CD14-positive monocyte (primary cell): ENCODE measurements around the gene PI4KA. TPM values are rescaled to one million over a fixed set of nuclear protein-coding genes. Genes with fewer than 3 reads are reported as not detected.

Experiments
- DNase-seq, 3 donors: peaks; one replicate each; pipeline ENCODE4 v3.0.0-alpha.2; 2011 to 2022
- H2AFZ ChIP-seq: 2 replicates; pipeline ENCODE4 v1.6.0; 2012; ENCODE audit warnings: mild to moderate bottlenecking, low read depth, low read length, inconsistent platforms; ENCODE audit not compliant: insufficient read depth, poor library complexity, severe bottlenecking
- H3K27ac ChIP-seq, 2 donors: 1 replicate in 1 of 2; 2 replicates in 1 of 2; pipeline ENCODE4 v1.5.1; 2012 to 2013; ENCODE audit warnings: low read length in 2 of 2, control low read depth in 1 of 2, inconsistent platforms in 1 of 2, low read depth in 1 of 2, mild to moderate bottlenecking in 1 of 2
- H3K27me3 ChIP-seq, 2 donors: one replicate each; pipeline versions ENCODE4 v1.6.0 to v1.6.1; 2011 to 2013; ENCODE audit warnings: low read length in 2 of 2; ENCODE audit not compliant: control insufficient read depth in 2 of 2, insufficient read depth in 2 of 2
- H3K36me3 ChIP-seq, 2 donors: replicated peaks in 1 of 2; 1 replicate in 1 of 2; 2 replicates in 1 of 2; pipeline versions ENCODE4 v1.5.1 to v1.6.1; 2012 to 2013; ENCODE audit warnings: low read length in 2 of 2, control low read depth in 1 of 2, inconsistent platforms in 1 of 2, mild to moderate bottlenecking in 1 of 2; ENCODE audit not compliant: insufficient read depth in 2 of 2, control insufficient read depth in 1 of 2
- H3K4me1 ChIP-seq, 2 donors: 1 replicate in 1 of 2; 2 replicates in 1 of 2; pipeline versions ENCODE4 v1.5.1 to v1.6.1; 2012 to 2013; ENCODE audit warnings: low read length in 2 of 2, control low read depth in 1 of 2, inconsistent platforms in 1 of 2, mild to moderate bottlenecking in 1 of 2, moderate library complexity in 1 of 2; ENCODE audit not compliant: insufficient read depth in 2 of 2, control insufficient read depth in 1 of 2
- H3K4me2 ChIP-seq: replicated peaks from 2 replicates; pipeline ENCODE3; 2012; ENCODE audit warnings: low read length, moderate library complexity, mild to moderate bottlenecking; ENCODE audit not compliant: poor library complexity, severe bottlenecking; ENCODE audit errors: extremely low read depth
- H3K4me3 ChIP-seq, 3 experiments: fragments of 200-600 bp in 1 of 3; sonication (generic) in 1 of 3; replicated peaks in 1 of 3; 1 replicate in 2 of 3; 2 replicates in 1 of 3; pipeline ENCODE4 v1.5.1; 2011 to 2013; ENCODE audit warnings: low read length in 3 of 3, mild to moderate bottlenecking in 3 of 3, control low read depth in 2 of 3, low read depth in 2 of 3, inconsistent platforms in 1 of 3, moderate library complexity in 1 of 3
- H3K79me2 ChIP-seq: 2 replicates; pipeline ENCODE4 v1.6.0; 2012; ENCODE audit warnings: mild to moderate bottlenecking, control low read depth, inconsistent platforms, low read length, moderate library complexity; ENCODE audit not compliant: insufficient read depth
- H3K9ac ChIP-seq: 2 replicates; pipeline ENCODE4 v1.6.0; 2017; ENCODE audit warnings: low read length, mild to moderate bottlenecking; ENCODE audit not compliant: insufficient read depth, poor library complexity, severe bottlenecking
- H3K9me3 ChIP-seq, 2 donors: replicated peaks in 1 of 2; 1 replicate in 1 of 2; 2 replicates in 1 of 2; pipeline versions ENCODE4 v1.5.1 to v1.6.1; 2012 to 2013; ENCODE audit warnings: low read length in 2 of 2, control low read depth in 1 of 2; ENCODE audit not compliant: control insufficient read depth in 1 of 2, insufficient read depth in 1 of 2
- H4K20me1 ChIP-seq: 2 replicates; pipeline ENCODE4 v1.6.0; 2012; ENCODE audit warnings: mild to moderate bottlenecking, low read length, control low read depth, moderate library complexity; ENCODE audit not compliant: insufficient read depth
- H3K27ac Mint-ChIP-seq, 7 donors: one replicate each; pipeline ENCODE4 v1.8.0; 2020; ENCODE audit warnings: mild to moderate bottlenecking in 7 of 7, mixed read lengths in 7 of 7, moderate library complexity in 6 of 7, inconsistent platforms in 2 of 7
- H3K27me3 Mint-ChIP-seq, 3 donors: one replicate each; pipeline ENCODE4 v1.8.0; 2021 to 2022; ENCODE audit warnings: low read depth in 3 of 3, mild to moderate bottlenecking in 3 of 3, mixed read lengths in 3 of 3, moderate library complexity in 3 of 3, inconsistent platforms in 1 of 3
- H3K36me3 Mint-ChIP-seq, 2 donors: one replicate each; pipeline ENCODE4 v1.8.0; 2020; ENCODE audit warnings: mixed read lengths in 2 of 2, inconsistent platforms in 1 of 2, mild to moderate bottlenecking in 1 of 2
- H3K4me1 Mint-ChIP-seq: one replicate; pipeline ENCODE4 v1.8.0; 2020; ENCODE audit warnings: mild to moderate bottlenecking, mixed read lengths
- H3K4me3 Mint-ChIP-seq, 2 donors: one replicate each; pipeline ENCODE4 v1.8.0; 2020; ENCODE audit warnings: mild to moderate bottlenecking in 2 of 2, mixed read lengths in 2 of 2, moderate library complexity in 1 of 2
- H3K9me3 Mint-ChIP-seq, 7 donors: one replicate each; pipeline ENCODE4 v1.8.0; 2020 to 2022; ENCODE audit warnings: mixed read lengths in 7 of 7, mild to moderate bottlenecking in 6 of 7, moderate library complexity in 6 of 7, inconsistent platforms in 2 of 7
- WGBS: methylation state at CpG from one replicate; pipeline ENCODE4 v1.1.5; 2013; ENCODE audit warnings: missing lambda C conversion rate; ENCODE audit not compliant: insufficient coverage; 5-methylcytosine and 5-hydroxymethylcytosine counted together
- intact Hi-C, 2 donors: fragments of 100-400 bp; cut with micrococcal nuclease; formaldehyde crosslinking; loops; one replicate each; pipeline versions ENCODE4 v1.15.0 to v1.15.1; 2023
- polyA plus RNA-seq, 3 donors: library from polyadenylated mRNA; depleted of rRNA in 1 of 3; unstranded in 2 of 3; stranded (reverse) in 1 of 3; fragments of 300-500 nt in 2 of 3; fragments of >200 nt in 1 of 3; fragmentation: Illumina TruSeq in 2 of 3; gene quantifications; 1 replicate in 2 of 3; 2 replicates in 1 of 3; pipeline ENCODE4 v1.2.3, GENCODE V29; 2012 to 2021
- TF ChIP-seq, protein P1 (sequence below): fragments of 200-600 bp; IDR thresholded peaks from one replicate; pipeline ENCODE4 v1.8.0; 2022; ENCODE audit warnings: antibody characterized with exemption, mild to moderate bottlenecking

Gene PI4KA
- polyA plus RNA-seq, 3 donors, result 22.8 to 74.4 (median 38.2) TPM

DNA sequence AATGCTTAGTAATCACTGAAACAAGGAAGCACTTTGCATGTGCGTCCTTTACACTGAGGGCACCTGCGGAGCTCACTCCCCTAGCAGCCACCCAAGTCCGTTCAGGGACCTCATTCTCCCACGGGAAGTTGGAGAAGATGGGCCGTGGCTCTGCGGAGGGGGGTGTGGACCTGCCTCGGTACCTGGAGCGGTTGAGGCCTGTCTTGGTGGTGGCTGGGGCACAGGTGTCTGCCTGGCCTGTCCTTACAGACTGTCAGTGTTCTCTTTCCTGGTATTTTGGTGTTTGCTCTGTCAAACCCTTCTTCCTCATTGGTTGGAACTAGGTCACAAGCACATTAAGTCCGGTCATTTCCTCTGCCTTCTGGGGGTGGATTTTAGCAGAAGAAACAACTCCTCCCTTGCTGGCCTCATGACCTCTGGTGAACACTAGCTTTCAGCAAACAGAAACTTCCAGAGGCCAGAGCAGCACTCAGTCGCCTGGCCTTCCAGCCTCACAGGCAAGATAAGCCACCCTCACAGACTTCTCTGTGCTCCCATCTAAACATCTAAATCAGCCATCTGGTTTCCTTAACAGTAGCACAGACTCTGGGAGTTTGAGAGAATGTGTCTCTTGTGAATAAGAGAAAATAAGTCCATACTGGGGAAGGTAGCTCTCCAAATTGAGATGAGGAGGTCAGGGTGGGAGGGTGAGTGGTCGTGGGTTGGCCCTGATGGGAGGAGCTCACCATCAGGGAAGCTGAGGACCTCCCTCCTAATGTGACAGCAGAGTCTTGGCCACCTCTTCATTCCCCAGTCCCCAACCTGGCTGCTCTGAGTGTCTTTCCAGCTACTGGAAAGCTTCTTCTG is 8.8 kb upstream of the PI4KA start:
- peaks cover 49% of the 10 kb centered on the region for H3K4me1 Mint-ChIP-seq
- Histone ChIP-seq H3K4me1 (peaks cover 47 to 50% of the 10 kb centered on the region in 2 donors), H2AFZ (peak overlapping the region; percentile 69), H3K9me3 (no peaks in the 10 kb centered on the region), H3K79me2 (peaks cover 48% of the 10 kb centered on the region), H4K20me1 (peaks cover 18% of the 10 kb centered on the region), H3K4me2 (peak overlapping the region; percentile 68), H3K36me3 (peaks cover 19 to 74% of the 10 kb centered on the region in 2 donors), H3K9ac (peak overlapping the region; percentile 45), H3K4me3 (peak overlapping the region in 2 of 3 experiments; percentile 2 to 53), H3K27me3 (no peaks in the 10 kb centered on the region), H3K27ac (peak overlapping the region; percentile 92)
- no peaks in the 10 kb centered on the region for H3K9me3 Mint-ChIP-seq
- intact Hi-C loops, result loop anchor here in 1 of 2 donors (10.0 kb wide), 1 partner anchor 47 kb away; the partner anchor contains the start of gene CRKL
- TF ChIP-seq, protein P1, sequence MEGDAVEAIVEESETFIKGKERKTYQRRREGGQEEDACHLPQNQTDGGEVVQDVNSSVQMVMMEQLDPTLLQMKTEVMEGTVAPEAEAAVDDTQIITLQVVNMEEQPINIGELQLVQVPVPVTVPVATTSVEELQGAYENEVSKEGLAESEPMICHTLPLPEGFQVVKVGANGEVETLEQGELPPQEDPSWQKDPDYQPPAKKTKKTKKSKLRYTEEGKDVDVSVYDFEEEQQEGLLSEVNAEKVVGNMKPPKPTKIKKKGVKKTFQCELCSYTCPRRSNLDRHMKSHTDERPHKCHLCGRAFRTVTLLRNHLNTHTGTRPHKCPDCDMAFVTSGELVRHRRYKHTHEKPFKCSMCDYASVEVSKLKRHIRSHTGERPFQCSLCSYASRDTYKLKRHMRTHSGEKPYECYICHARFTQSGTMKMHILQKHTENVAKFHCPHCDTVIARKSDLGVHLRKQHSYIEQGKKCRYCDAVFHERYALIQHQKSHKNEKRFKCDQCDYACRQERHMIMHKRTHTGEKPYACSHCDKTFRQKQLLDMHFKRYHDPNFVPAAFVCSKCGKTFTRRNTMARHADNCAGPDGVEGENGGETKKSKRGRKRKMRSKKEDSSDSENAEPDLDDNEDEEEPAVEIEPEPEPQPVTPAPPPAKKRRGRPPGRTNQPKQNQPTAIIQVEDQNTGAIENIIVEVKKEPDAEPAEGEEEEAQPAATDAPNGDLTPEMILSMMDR, result no peak
- H3K27ac Mint-ChIP-seq, result peak overlapping the region; percentile 92 to 96 (median 93)
- 49% methylated on average over 6 of the region's 11 CpGs for WGBS
- H3K36me3 Mint-ChIP-seq, result peaks cover 55 to 74% of the 10 kb centered on the region in 2 donors
- peak overlapping the region; percentile 12 to 57 for H3K4me3 Mint-ChIP-seq
- peak; percentile 77 to 81 (median 81) for DNase-seq
- H3K27me3 Mint-ChIP-seq, result no peaks in the 10 kb centered on the region

DNA sequence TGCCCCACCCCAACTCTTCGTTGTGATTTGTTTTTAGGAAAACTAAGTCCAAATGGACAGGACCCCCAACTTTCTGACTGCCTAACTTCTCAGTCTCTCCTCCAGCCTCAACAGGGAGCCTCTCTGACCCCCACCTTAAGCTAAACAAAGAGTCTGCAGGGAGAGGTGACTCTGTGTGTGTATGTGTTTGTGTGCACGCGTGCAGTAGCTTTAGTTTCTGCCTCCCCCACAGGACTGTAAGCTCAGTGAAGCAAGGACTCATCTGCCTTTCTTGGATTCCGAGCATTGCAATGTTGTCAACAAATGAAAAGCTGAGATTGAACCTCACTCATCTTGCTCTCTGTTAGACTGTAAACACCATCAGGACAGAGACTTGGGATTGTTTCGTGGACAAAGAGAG is 8.1 kb upstream of the PI4KA start:
- H3K4me3 Mint-ChIP-seq, result peak overlapping the region in 1 of 2 donors; percentile 57
- Histone ChIP-seq H3K4me2 (peak overlapping the region; percentile 68), H3K4me1 (peaks cover 53 to 55% of the 10 kb centered on the region in 2 donors), H4K20me1 (peaks cover 18% of the 10 kb centered on the region), H3K9me3 (no peaks in the 10 kb centered on the region), H3K27ac (peak overlapping the region; percentile 92), H3K79me2 (peaks cover 55% of the 10 kb centered on the region), H3K9ac (peak overlapping the region; percentile 45), H3K27me3 (no peaks in the 10 kb centered on the region), H3K4me3 (peak overlapping the region in 2 of 3 experiments; percentile 2 to 53), H2AFZ (peak overlapping the region; percentile 69), H3K36me3 (peaks cover 16 to 79% of the 10 kb centered on the region in 2 donors)
- peaks cover 55% of the 10 kb centered on the region for H3K4me1 Mint-ChIP-seq
- TF ChIP-seq, protein P1, result no peak
- peak overlapping the region; percentile 92 to 96 (median 93) for H3K27ac Mint-ChIP-seq
- H3K27me3 Mint-ChIP-seq, result no peaks in the 10 kb centered on the region
- intact Hi-C loops, result loop anchor here in 1 of 2 donors (10.0 kb wide), 1 partner anchor 48 kb away; the partner anchor contains the start of gene CRKL
- H3K9me3 Mint-ChIP-seq, result no peaks in the 10 kb centered on the region
- peaks cover 58 to 74% of the 10 kb centered on the region in 2 donors for H3K36me3 Mint-ChIP-seq
- no CpG with 5 or more reads among the region's 5 CpGs for WGBS
- DNase-seq, result no peak
